GM19468 (cell line): Measurements from ENCODE around the gene SUCLG2.

Experiments used
- ATAC-seq: cut with Tn5 transposase; IDR thresholded peaks from one replicate; pipeline ENCODE4 v1.9.1; 2021; ENCODE audit warnings: mild to moderate bottlenecking, moderate library complexity, moderate number of reproducible peaks; ENCODE audit not compliant: unreplicated experiment; ENCODE audit errors: extremely low read depth

SUCLG2 gene, protein sequence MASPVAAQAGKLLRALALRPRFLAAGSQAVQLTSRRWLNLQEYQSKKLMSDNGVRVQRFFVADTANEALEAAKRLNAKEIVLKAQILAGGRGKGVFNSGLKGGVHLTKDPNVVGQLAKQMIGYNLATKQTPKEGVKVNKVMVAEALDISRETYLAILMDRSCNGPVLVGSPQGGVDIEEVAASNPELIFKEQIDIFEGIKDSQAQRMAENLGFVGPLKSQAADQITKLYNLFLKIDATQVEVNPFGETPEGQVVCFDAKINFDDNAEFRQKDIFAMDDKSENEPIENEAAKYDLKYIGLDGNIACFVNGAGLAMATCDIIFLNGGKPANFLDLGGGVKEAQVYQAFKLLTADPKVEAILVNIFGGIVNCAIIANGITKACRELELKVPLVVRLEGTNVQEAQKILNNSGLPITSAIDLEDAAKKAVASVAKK

DNA sequence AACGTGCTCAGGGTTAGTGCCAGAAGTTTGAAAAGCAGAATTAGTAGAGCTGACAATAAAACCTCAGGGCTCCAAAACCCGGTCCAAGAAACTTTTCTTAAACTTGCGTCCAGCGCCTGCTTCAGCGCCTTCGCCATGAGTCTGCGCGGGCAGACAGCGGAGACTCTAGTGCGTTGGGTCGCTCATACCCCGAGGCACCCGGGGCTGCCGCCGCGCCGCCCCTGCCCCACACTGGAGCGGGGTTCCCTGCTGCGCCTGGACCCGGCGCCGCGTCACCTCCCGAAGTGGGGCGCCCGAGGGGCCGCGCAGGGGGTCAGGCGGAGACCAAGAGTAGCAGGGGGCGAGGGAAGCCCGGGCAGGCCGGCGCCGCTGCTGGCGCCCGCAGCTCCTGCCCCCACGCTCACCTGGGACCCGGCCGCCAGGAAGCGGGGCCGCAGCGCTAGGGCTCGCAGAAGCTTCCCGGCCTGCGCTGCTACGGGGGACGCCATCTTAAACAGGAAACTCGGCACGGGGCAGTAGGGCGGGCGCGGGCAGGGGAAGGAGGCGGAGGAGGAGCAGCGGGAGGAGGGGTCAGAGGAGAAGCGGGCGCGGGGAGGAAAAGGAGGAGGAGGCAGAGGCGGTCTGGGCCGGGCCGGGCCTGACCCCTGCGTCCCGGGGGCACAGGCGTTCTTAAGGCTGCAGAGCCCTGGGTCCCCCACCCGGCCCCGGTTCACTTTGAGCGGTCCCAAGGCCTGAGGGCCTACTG lies at the start of gene SUCLG2:
TSS of gene SUCLG2 (minus strand) at position 514 of the 745 bp plus-strand sequence. CDS start at position 488, 26 bp downstream.
- peak; percentile 31 for ATAC-seq

DNA sequence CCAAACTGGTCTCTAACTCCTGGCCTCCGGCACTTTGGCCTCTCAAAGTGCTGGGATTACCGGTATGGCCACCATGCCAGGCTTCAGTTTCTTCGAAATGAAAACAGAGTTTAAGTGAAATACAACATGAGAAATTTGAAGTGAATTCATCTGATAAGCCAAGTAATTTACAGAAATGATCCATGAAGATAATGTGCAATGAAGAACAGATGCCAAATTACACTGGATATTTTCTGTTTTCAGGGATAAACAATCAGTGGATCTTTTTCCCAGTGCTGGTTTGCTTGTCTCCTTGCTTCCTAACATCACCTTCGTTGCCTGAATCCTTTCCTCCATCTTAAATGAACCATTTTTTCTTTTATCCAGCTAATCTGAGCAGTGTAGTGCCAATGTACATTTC lies 46.2 kb upstream of the SUCLG2 start:
- no peak for ATAC-seq

- ATAC-seq, result no peak
Measured at GRCh38 chr3:67699882-67700281, 45.5 kb upstream of the SUCLG2 start.

- ATAC-seq, result no peak
Measured at GRCh38 chr3:67692621-67693020, 38.2 kb upstream of the SUCLG2 start.

- ATAC-seq, result no peak
Measured at GRCh38 chr3:67691926-67692325, 37.5 kb upstream of the SUCLG2 start.

GRCh38 chr3:67691207-67691606 lies 36.8 kb upstream of the SUCLG2 start:
- no peak for ATAC-seq

DNA sequence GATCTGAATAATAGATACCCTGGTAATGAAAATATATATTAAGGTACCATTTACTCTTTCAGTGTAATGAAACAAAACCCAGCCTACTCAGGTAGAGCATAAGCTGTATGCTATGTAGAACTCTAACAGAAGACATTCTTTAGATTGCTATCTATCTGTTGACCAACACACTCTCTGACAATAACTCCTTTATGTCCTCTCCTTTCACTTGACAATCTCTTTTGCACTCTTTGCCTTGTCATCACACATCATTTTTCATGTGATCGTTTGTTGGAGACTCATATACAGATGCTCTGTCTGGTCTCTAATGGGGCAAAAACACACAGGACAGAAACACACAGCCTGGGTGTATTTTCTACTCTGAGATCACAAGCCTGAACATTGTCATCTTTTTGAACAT lies 35.4 kb upstream of the SUCLG2 start:
- ATAC-seq, result no peak

- ATAC-seq, result no peak
Measured at GRCh38 chr3:67688231-67688630, 33.8 kb upstream of the SUCLG2 start.

GRCh38 chr3:67686069-67686468 lies 31.7 kb upstream of the SUCLG2 start:
- ATAC-seq, result no peak

DNA sequence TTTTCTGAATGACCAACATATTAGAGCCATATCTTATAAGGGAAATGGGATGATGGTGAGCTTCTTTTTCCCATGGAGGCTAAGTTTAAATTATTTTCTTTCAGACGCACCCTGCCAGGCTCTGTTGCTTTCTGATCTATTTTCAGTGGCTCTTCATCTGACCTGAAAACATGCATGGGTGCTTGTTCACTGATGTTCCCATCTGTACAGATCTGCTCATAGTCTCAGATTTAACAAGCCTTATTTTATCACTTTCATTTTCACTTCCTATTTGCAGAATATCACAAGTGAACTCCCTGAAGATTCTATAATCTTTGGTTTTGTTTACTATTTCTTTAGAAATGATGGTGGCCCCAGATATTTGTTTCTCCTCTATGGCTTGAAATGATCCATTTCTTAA lies 31.1 kb upstream of the SUCLG2 start:
- peak; percentile 96 for ATAC-seq

- ATAC-seq, result no peak
Measured at GRCh38 chr3:67684211-67684610, 29.8 kb upstream of the SUCLG2 start.

GRCh38 chr3:67683522-67683921 lies 29.1 kb upstream of the SUCLG2 start:
- ATAC-seq, result no peak

DNA sequence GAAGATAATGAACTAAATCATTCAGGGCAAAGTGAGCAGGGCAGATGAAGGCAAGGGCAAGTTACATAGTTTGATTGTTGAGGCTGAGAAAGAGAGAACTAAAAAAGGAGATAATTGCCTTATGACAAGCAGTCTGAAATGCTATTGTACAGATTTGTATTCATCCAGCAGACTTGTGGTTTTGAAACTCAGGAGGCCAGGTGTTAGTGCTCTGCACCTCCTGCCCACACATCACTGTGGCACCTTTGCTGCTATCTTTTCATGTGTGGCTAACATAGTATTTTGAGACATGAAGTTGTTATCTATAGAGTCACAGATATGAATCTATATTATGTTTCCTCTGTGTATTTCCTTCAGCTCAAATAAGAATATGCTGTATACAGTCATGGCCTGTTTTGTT lies 24.3 kb upstream of the SUCLG2 start:
- no peak for ATAC-seq

DNA sequence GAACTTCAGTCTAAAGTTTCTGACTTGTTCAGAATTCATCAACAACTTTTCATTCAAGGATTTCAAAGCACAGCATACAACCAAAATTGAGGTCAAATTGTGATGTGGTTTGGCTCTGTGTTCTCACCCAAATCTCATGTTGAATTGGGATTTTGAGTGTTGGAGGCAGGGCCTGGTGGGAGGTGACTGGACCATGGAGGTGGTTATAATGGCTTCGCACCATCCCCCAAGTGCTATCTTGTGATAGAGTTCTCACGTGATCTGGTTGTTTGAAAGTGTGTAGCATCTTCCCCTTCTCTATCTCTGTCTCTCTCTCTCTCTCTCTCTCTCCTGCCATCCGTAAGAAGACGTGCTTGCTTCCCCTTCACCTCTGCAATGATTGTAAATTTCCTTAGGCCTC lies 19.6 kb upstream of the SUCLG2 start:
- no peak for ATAC-seq

GRCh38 chr3:67662733-67663132 lies 8.3 kb upstream of the SUCLG2 start:
- ATAC-seq, result no peak

DNA sequence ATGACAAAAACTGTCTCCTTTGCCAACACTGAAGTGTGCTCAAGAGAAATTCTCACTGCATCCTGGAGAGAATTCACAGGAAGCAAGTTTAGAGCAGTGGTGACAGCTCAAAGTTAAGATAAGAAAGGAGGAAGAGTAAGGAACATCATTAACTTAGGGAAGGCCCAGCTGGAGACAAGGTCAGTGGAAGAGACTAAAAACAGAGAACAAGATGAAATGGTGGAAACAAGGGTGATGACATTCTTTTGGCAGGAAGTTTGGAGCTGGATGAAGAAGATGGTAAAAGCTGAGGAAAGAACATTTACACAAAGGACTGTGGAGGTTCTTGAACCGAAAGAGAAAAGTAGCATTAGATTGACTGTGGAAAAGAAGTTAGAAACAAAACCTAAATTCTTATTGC lies 6.7 kb upstream of the SUCLG2 start:
- no peak for ATAC-seq

DNA sequence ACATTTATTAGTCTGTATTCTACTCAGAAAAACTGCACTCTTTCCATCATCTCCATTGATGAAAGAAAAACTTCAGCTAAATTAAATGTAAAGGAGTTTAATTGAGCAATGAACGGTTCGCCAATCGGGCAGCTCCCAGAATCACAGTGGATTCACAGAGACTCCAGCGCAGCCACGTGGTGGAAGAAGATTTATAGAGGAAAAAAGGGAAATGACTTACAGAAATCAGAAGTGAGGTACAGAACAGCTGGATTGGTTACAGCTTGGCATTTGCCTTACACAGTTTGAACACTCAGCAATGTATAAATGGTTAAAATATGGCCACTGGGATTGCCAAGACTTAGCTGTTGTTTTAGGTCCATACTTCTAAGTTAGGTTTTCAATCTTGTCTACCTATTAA lies 2.8 kb upstream of the SUCLG2 start:
- no peak for ATAC-seq

GRCh38 chr3:67656614-67657013 lies 2.2 kb upstream of the SUCLG2 start:
- ATAC-seq, result no peak

DNA sequence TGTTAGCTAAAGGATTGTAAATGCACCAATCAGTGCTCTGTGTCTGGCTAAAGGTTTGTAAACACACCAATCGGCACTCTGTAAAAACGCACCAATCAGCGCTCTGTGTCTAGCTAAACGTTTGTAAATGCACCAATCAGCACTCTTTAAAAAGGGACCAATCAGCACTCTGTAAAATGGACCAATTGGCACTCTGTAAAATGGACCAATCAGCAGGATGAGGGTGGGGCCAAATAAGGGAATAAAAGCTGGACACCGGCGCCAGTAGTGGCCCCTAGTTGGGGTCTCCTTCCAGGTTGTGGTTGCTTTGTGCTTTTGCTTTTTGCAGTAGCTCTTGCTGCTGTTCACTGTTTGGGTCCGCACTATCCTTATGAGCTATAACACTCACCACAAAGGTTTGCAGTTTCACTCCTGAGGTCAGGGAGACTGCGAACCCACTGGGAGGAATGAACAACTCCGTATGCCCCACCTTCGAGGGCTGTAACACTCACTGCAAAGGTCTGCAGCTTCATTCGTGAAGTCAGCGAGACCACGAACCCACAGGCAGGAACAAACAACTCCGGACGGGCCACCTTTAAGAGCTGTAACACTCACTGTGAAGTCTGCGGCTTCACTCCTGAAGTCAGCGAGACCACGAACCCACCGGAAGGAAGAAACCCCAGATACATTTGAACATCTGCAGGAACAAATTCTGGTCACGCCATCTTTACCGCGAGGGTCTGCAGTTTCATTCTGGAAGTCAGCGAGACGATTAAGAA lies 1.1 kb upstream of the SUCLG2 start:
- peak; percentile 30 for ATAC-seq

DNA sequence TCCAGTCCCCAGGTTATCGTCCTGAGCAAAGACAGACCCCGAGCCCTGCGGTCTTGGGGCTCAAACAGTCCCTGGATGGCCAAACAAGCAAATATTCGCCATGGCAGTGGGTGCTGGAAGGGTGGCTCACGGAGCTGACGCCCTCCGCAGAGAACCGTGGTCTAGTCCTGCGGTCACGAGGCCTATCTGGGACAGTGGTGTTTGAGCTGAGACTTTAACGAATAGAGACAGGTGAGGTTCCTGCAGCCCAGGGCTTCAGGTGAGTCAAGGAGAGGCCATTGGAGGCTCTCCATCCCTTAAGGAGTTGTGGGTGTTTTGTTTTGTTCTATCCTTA lies 399 bp upstream of the SUCLG2 start:
- no peak for ATAC-seq
